HepG2 (cell line): Measurements from ENCODE around the gene TRIM36. TPM values are rescaled to one million over a fixed set of nuclear protein-coding genes. Genes with fewer than 3 reads are reported as not detected.

Experiments used
- ATAC-seq: fragments of 200-7000 bp; cut with Tn5 transposase; 3 replicates; pipeline ENCODE4 v1.9.1; 2020; ENCODE audit warnings: mild to moderate bottlenecking, moderate library complexity
- BruUV-seq: library from RNA; stranded (reverse); fragments of 400-500 nt; replicated peaks from 2 replicates; lab custom pipeline; 2021; lab: Mats Ljungman, UMichigan
- CTCF ChIA-PET: fragments of 300-600 bp; formaldehyde crosslinking; extraction: SDS; loops from one replicate; lab custom pipeline; 2021; ENCODE audit warnings: low total read pairs, inconsistent platforms, low intra/inter-chr PET ratio; lab: Yijun Ruan, JAX
- POLR2A ChIA-PET: fragments of 350-600 bp; sonication (Branson Sonifier 250); formaldehyde crosslinking; loops from one replicate; lab custom pipeline; 2020; ENCODE audit warnings: antibody characterized with exemption, inconsistent platforms; lab: Yijun Ruan, JAX
- DNase-seq: peaks from one replicate; pipeline ENCODE4 v3.0.0-alpha.2; 2015; ENCODE audit warnings: low spot score
- FAIRE-seq: peaks from 3 replicates; lab custom pipeline; 2011; peaks lifted over from hg19 to GRCh38; lab: Jason Lieb, UNC
- H2AFZ ChIP-seq: one replicate; pipeline ENCODE4 v1.6.1; 2011; ENCODE audit warnings: low read length, inconsistent platforms
- H3K27ac ChIP-seq: fragments of 300-600 bp; 3 replicates; pipeline ENCODE4 v1.8.0; 2011; ENCODE audit warnings: mixed run types, mild to moderate bottlenecking, mixed read lengths, low read length, inconsistent platforms; ENCODE audit not compliant: insufficient read depth; ENCODE audit errors: extremely low read length
- H3K27me3 ChIP-seq, 2 experiments: fragments of 200-600 bp in 1 of 2; 2 replicates in 1 of 2; 3 replicates in 1 of 2; pipeline versions ENCODE4 v1.6.0 to v1.8.0; 2011; ENCODE audit warnings: low read length in 2 of 2, mild to moderate bottlenecking in 2 of 2, moderate library complexity in 2 of 2, inconsistent platforms in 1 of 2; ENCODE audit not compliant: insufficient read depth in 2 of 2, control insufficient read depth in 1 of 2
- H3K36me3 ChIP-seq, 2 experiments: fragments of 200-600 bp in 1 of 2; replicated peaks in 1 of 2; 2 replicates in 1 of 2; 3 replicates in 1 of 2; pipeline versions ENCODE4 v1.5.1 to v1.8.0; 2011; ENCODE audit warnings: low read length in 2 of 2, inconsistent platforms in 1 of 2; ENCODE audit not compliant: insufficient read depth in 2 of 2, control insufficient read depth in 1 of 2
- H3K4me1 ChIP-seq: 2 replicates; pipeline ENCODE4 v1.5.1; 2012; ENCODE audit warnings: low read length, inconsistent platforms; ENCODE audit not compliant: insufficient read depth
- H3K4me2 ChIP-seq: 2 replicates; pipeline ENCODE4 v1.6.0; 2011; ENCODE audit warnings: low read depth, low read length, inconsistent platforms
- H3K4me3 ChIP-seq, 3 experiments: fragments of 200-600 bp in 1 of 3; sonication (generic), shearing (Covaris generic) in 1 of 3; replicated peaks in 1 of 3; 2 replicates each; pipeline ENCODE4 v1.5.1; 2011 to 2016; ENCODE audit warnings: low read length in 3 of 3, inconsistent platforms in 2 of 3, low read depth in 2 of 3, mild to moderate bottlenecking in 2 of 3, control low read depth in 1 of 3, mixed read lengths in 1 of 3; ENCODE audit not compliant: insufficient read depth in 1 of 3
- H3K79me2 ChIP-seq: one replicate; pipeline ENCODE4 v1.6.1; 2011; ENCODE audit warnings: low read length, inconsistent platforms; ENCODE audit not compliant: insufficient read depth
- H3K9ac ChIP-seq: 2 replicates; pipeline ENCODE4 v1.6.0; 2011; ENCODE audit warnings: mild to moderate bottlenecking, low read depth, low read length, inconsistent platforms; ENCODE audit not compliant: insufficient read depth
- H3K9me3 ChIP-seq: 2 replicates; pipeline ENCODE4 v1.5.1; 2012; ENCODE audit warnings: mild to moderate bottlenecking, low read length
- H4K20me1 ChIP-seq: 2 replicates; pipeline ENCODE4 v1.6.0; 2011; ENCODE audit warnings: inconsistent platforms, mild to moderate bottlenecking, low read length, moderate library complexity; ENCODE audit not compliant: insufficient read depth
- GLMP ChIP-seq: sonication (generic); formaldehyde crosslinking; IDR thresholded peaks from 2 replicates; pipeline ENCODE4 v1.9.0; 2021; ENCODE audit warnings: missing genetic modification reagents, mild to moderate bottlenecking, borderline replicate concordance
- NR2F6 ChIP-seq, 2 experiments: IDR thresholded peaks; 2 replicates each; pipeline ENCODE4 v1.6.1; 2016; ENCODE audit warnings: antibody characterized with exemption in 1 of 2, mild to moderate bottlenecking in 1 of 2
- SMAD9 ChIP-seq: sonication (generic); formaldehyde crosslinking; IDR thresholded peaks from 2 replicates; pipeline ENCODE4 v1.5.1; 2020; ENCODE audit warnings: mild to moderate bottlenecking, missing genetic modification reagents
- ZEB1 ChIP-seq: IDR thresholded peaks from 2 replicates; pipeline ENCODE4 v1.6.1; 2012; ENCODE audit warnings: mild to moderate bottlenecking, low read depth, inconsistent platforms; ENCODE audit not compliant: insufficient replicate concordance
- ZNF30 ChIP-seq: sonication (generic); formaldehyde crosslinking; IDR thresholded peaks from 2 replicates; pipeline ENCODE4 v1.5.0; 2020; ENCODE audit warnings: mild to moderate bottlenecking, missing genetic modification reagents
- ZNF513 ChIP-seq: sonication (generic); formaldehyde crosslinking; conservative IDR thresholded peaks from 2 replicates; pipeline ENCODE4 v1.5.0; 2020; ENCODE audit warnings: missing genetic modification reagents
- ZNF776 ChIP-seq: sonication (generic); formaldehyde crosslinking; IDR thresholded peaks from 2 replicates; pipeline ENCODE4 v1.4.0; 2020; ENCODE audit warnings: mild to moderate bottlenecking, missing genetic modification reagents
- ZNF784 ChIP-seq: sonication (generic); formaldehyde crosslinking; IDR thresholded peaks from 2 replicates; pipeline ENCODE4 v1.5.1; 2020; ENCODE audit warnings: missing genetic modification reagents, mild to moderate bottlenecking, borderline replicate concordance
- WGBS: methylation state at CpG from one replicate; pipeline ENCODE4 v1.1.6; 2017; ENCODE audit warnings: low lambda C conversion rate; 5-methylcytosine and 5-hydroxymethylcytosine counted together
- in situ Hi-C: cut with HindIII; loops from 2 replicates; pipeline ENCODE4 v1.10.0; 2017; ENCODE audit warnings: low pct_unique_long_range_greater_than_20kb; ENCODE audit not compliant: extremely low pct_ligation_motif_present
- intact Hi-C: fragments of 100-400 bp; cut with micrococcal nuclease; formaldehyde crosslinking; loops from one replicate; pipeline ENCODE4 v1.10.0; 2022; ENCODE audit not compliant: unreplicated experiment
- polyA plus RNA-seq, 8 experiments: library from polyadenylated mRNA; depleted of rRNA in 3 of 8; stranded (reverse) in 7 of 8; unstranded in 1 of 8; fragments of >200 nt; fragmentation: Illumina TruSeq in 4 of 8; extraction: Trizol in 4 of 8; gene quantifications; 2 replicates each; pipeline versions ENCODE4 v1.2.1 to v1.2.3, GENCODE V29; 2011 to 2016; ENCODE audit warnings: low read depth in 4 of 8, missing spikeins in 1 of 8, mixed read lengths in 1 of 8; ENCODE audit not compliant: insufficient read depth in 1 of 8
- total RNA-seq, 5 experiments: library from RNA; depleted of rRNA; stranded (reverse); fragments of >200 nt; fragmentation: Illumina TruSeq; extraction: Trizol; gene quantifications; 2 replicates each; pipeline ENCODE4 v1.2.3, GENCODE V29; 2016; ENCODE audit warnings: low read depth in 1 of 5
- TF ChIP-seq, protein P1 (sequence below): IDR thresholded peaks from 2 replicates; pipeline ENCODE4 v1.6.1; 2016; ENCODE audit warnings: low read depth, missing genetic modification reagents, missing compliant biosample characterization

TRIM36 gene
- total and polyA plus RNA-seq, 2 of the 13 experiments (the other 11 are each of a cell fraction or from before 2014, with no cell fraction given) = 1.7 to 2.4 TPM

GRCh38 chr5:115150512-115150911 is 19.2 kb downstream of the TRIM36 start:
- intact Hi-C loops = no loop called here
- no peak overlapping the region for H2AFZ ChIP-seq
- H4K20me1 ChIP-seq = no peaks in the 10 kb centered on the region
- FAIRE-seq = no peak
- no peak overlapping the region for H3K27ac ChIP-seq
- TF ChIP-seq GLMP (CRISPR knock-in tag) = no peak
- TF ChIP-seq NR2F6 (IDR thresholded peaks at IDR 0.05) = no peak
- no peak for TF ChIP-seq NR2F6 (CRISPR knock-in tag; IDR thresholded peaks at IDR 0.05)
- TF ChIP-seq ZNF513 = no peak
- TF ChIP-seq ZEB1 = no peak
- no peak for TF ChIP-seq SMAD9 (CRISPR knock-in tag)
- TF ChIP-seq, protein P1, sequence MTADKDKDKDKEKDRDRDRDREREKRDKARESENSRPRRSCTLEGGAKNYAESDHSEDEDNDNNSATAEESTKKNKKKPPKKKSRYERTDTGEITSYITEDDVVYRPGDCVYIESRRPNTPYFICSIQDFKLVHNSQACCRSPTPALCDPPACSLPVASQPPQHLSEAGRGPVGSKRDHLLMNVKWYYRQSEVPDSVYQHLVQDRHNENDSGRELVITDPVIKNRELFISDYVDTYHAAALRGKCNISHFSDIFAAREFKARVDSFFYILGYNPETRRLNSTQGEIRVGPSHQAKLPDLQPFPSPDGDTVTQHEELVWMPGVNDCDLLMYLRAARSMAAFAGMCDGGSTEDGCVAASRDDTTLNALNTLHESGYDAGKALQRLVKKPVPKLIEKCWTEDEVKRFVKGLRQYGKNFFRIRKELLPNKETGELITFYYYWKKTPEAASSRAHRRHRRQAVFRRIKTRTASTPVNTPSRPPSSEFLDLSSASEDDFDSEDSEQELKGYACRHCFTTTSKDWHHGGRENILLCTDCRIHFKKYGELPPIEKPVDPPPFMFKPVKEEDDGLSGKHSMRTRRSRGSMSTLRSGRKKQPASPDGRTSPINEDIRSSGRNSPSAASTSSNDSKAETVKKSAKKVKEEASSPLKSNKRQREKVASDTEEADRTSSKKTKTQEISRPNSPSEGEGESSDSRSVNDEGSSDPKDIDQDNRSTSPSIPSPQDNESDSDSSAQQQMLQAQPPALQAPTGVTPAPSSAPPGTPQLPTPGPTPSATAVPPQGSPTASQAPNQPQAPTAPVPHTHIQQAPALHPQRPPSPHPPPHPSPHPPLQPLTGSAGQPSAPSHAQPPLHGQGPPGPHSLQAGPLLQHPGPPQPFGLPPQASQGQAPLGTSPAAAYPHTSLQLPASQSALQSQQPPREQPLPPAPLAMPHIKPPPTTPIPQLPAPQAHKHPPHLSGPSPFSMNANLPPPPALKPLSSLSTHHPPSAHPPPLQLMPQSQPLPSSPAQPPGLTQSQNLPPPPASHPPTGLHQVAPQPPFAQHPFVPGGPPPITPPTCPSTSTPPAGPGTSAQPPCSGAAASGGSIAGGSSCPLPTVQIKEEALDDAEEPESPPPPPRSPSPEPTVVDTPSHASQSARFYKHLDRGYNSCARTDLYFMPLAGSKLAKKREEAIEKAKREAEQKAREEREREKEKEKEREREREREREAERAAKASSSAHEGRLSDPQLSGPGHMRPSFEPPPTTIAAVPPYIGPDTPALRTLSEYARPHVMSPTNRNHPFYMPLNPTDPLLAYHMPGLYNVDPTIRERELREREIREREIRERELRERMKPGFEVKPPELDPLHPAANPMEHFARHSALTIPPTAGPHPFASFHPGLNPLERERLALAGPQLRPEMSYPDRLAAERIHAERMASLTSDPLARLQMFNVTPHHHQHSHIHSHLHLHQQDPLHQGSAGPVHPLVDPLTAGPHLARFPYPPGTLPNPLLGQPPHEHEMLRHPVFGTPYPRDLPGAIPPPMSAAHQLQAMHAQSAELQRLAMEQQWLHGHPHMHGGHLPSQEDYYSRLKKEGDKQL (CRISPR knock-in tag) = no peak
- TF ChIP-seq ZNF776 = no peak
- TF ChIP-seq ZNF30 (CRISPR knock-in tag) = no peak
- no peak for TF ChIP-seq ZNF784 (CRISPR knock-in tag)
- ChIA-PET POLR2A (no interaction called here), CTCF (no interaction called here)
- H3K9ac ChIP-seq = no peak overlapping the region
- DNase-seq = no peak
- BruUV-seq = no TSS peak
- no peaks in the 10 kb centered on the region for H3K36me3 ChIP-seq
- ATAC-seq = no peak
- no peaks in the 10 kb centered on the region for H3K4me1 ChIP-seq
- H3K4me3 ChIP-seq = no peak overlapping the region
- WGBS = 76% methylated on average over 4 of the region's 5 CpGs
- no peaks in the 10 kb centered on the region for H3K27me3 ChIP-seq
- H3K79me2 ChIP-seq = no peaks in the 10 kb centered on the region
- H3K4me2 ChIP-seq = no peak overlapping the region
- no peaks in the 10 kb centered on the region for H3K9me3 ChIP-seq
- in situ Hi-C loops = no loop called here
